ENCODE data around the gene YKT6.
A peak's percentile ranks its signal among the peaks of the same experiment; 100 is the strongest.

Gene YKT6

GRCh38 chr7:44188480-44189225, 12.1 kb upstream of the YKT6 start:
- no peak for TF ChIP-seq CTCF (IDR thresholded peaks at IDR 0.05; ENCODE audit: insufficient read depth, low read depth, low read length, missing control alignments)
- no peak overlapping the region for H3K4me3 ChIP-seq (ENCODE audit: low read length)
- no peak for DNase-seq (ENCODE audit: low read depth)

- no peak within 1 kb of the TSS for H3K4me3 ChIP-seq (ENCODE audit: low read length)
- DNase-seq (ENCODE audit: low read depth), result no peak
- no peak for TF ChIP-seq CTCF (IDR thresholded peaks at IDR 0.05; ENCODE audit: insufficient read depth, low read depth, low read length, missing control alignments)
Observed at GRCh38 chr7:44189286-44189992, 11.3 kb upstream of the YKT6 start, which contains the start of gene GCK. GCK (minus strand) TSS chr7:44189439; CDS start chr7:44188953, 486 bp downstream.

- H3K4me3 ChIP-seq (ENCODE audit: low read length), result no peak overlapping the region
- DNase-seq (ENCODE audit: low read depth), result no peak
- TF ChIP-seq CTCF (IDR thresholded peaks at IDR 0.05; ENCODE audit: insufficient read depth, low read depth, low read length, missing control alignments), result no peak
Observed at GRCh38 chr7:44189993-44190872, 10.5 kb upstream of the YKT6 start.

- DNase-seq (ENCODE audit: low read depth), result no peak
- H3K4me3 ChIP-seq (ENCODE audit: low read length), result no peak overlapping the region
- TF ChIP-seq CTCF (IDR thresholded peaks at IDR 0.05; ENCODE audit: insufficient read depth, low read depth, low read length, missing control alignments), result no peak
Observed at GRCh38 chr7:44191171-44191570, 9.6 kb upstream of the YKT6 start.

- no peak for DNase-seq (ENCODE audit: low read depth)
- no peak for TF ChIP-seq CTCF (IDR thresholded peaks at IDR 0.05; ENCODE audit: insufficient read depth, low read depth, low read length, missing control alignments)
- H3K4me3 ChIP-seq (ENCODE audit: low read length), result no peak overlapping the region
Observed at GRCh38 chr7:44193011-44193802, 7.6 kb upstream of the YKT6 start.

GRCh38 chr7:44194069-44194468, 6.7 kb upstream of the YKT6 start:
- H3K4me3 ChIP-seq (ENCODE audit: low read length), result no peak overlapping the region
- DNase-seq (ENCODE audit: low read depth), result peak; percentile 46

More at GRCh38 chr7:44194069-44194468, 6.7 kb upstream of the YKT6 start:
- TF ChIP-seq CTCF (IDR thresholded peaks at IDR 0.05; ENCODE audit: insufficient read depth, low read depth, low read length, missing control alignments), result no peak
